ENCODE measurements around the gene PARP14. TPM values are rescaled to one million over a fixed set of nuclear protein-coding genes. Genes with fewer than 3 reads are reported as not detected.

PARP14 gene
- total RNA-seq, 1 experiment from 2014 or later, result 15.5 TPM

DNA sequence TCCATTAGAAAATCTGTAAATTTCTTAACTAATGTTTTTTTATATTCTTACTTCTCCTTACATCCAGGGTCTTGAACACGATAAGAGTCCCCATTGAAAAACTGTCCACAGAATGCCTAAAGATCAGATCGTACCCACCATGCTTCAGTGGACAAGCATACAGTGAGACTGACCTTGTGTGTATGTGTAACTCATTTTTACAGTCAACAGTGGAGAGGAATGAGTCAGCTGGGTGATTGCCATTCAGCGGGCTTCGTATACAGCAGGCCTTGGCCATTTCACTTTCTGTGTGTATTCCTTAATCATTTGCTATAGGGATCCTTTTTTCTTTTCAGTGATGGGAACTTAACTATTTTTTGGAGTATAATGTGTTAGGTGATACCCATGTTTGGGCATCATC, 10.6 kb downstream of the PARP14 start:
- POLR2A ChIA-PET, result no interaction called here
- TF ChIP-seq, protein P1, sequence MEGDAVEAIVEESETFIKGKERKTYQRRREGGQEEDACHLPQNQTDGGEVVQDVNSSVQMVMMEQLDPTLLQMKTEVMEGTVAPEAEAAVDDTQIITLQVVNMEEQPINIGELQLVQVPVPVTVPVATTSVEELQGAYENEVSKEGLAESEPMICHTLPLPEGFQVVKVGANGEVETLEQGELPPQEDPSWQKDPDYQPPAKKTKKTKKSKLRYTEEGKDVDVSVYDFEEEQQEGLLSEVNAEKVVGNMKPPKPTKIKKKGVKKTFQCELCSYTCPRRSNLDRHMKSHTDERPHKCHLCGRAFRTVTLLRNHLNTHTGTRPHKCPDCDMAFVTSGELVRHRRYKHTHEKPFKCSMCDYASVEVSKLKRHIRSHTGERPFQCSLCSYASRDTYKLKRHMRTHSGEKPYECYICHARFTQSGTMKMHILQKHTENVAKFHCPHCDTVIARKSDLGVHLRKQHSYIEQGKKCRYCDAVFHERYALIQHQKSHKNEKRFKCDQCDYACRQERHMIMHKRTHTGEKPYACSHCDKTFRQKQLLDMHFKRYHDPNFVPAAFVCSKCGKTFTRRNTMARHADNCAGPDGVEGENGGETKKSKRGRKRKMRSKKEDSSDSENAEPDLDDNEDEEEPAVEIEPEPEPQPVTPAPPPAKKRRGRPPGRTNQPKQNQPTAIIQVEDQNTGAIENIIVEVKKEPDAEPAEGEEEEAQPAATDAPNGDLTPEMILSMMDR (IDR thresholded peaks at IDR 0.05; ENCODE audit: unreplicated experiment), result no peak
- CTCF ChIA-PET, result no interaction called here
- Mint-ChIP-seq H3K9me3 (ENCODE audit: unreplicated experiment) (no peaks in the 10 kb centered on the region), H3K4me3 (ENCODE audit: unreplicated experiment) (no peak overlapping the region), H3K27ac (ENCODE audit: low read depth, unreplicated experiment) (no peak overlapping the region), H3K36me3 (ENCODE audit: insufficient read depth, unreplicated experiment) (peaks cover 35% of the 10 kb centered on the region), H3K27me3 (ENCODE audit: insufficient read depth, unreplicated experiment) (no peaks in the 10 kb centered on the region), H3K4me1 (ENCODE audit: insufficient read depth, unreplicated experiment) (peaks cover 13% of the 10 kb centered on the region)
- DNase-seq (ENCODE audit: unreplicated experiment), result peak; percentile 66
- BruUV-seq (replicated peaks), result no TSS peak
- intact Hi-C loops (cut with micrococcal nuclease), result no loop called here

GRCh38 chr3:122692674-122693073, 12.0 kb downstream of the PARP14 start:
- no peaks in the 10 kb centered on the region for H3K9me3 Mint-ChIP-seq (ENCODE audit: unreplicated experiment)
- H3K27me3 Mint-ChIP-seq (ENCODE audit: insufficient read depth, unreplicated experiment), result no peaks in the 10 kb centered on the region
- intact Hi-C loops (cut with micrococcal nuclease), result no loop called here
- peaks cover 13% of the 10 kb centered on the region for H3K4me1 Mint-ChIP-seq (ENCODE audit: insufficient read depth, unreplicated experiment)
- BruUV-seq (replicated peaks), result no TSS peak
- DNase-seq (ENCODE audit: unreplicated experiment), result no peak
- POLR2A ChIA-PET, result no interaction called here
- H3K36me3 Mint-ChIP-seq (ENCODE audit: insufficient read depth, unreplicated experiment), result peaks cover 40% of the 10 kb centered on the region
- TF ChIP-seq, protein P1 (IDR thresholded peaks at IDR 0.05; ENCODE audit: unreplicated experiment), result no peak
- no peak overlapping the region for H3K27ac Mint-ChIP-seq (ENCODE audit: low read depth, unreplicated experiment)
- CTCF ChIA-PET, result no interaction called here
- H3K4me3 Mint-ChIP-seq (ENCODE audit: unreplicated experiment), result no peak overlapping the region

GRCh38 chr3:122694966-122695365, 14.3 kb downstream of the PARP14 start:
- DNase-seq (ENCODE audit: unreplicated experiment), result no peak
- Mint-ChIP-seq H3K9me3 (ENCODE audit: unreplicated experiment) (no peaks in the 10 kb centered on the region), H3K36me3 (ENCODE audit: insufficient read depth, unreplicated experiment) (peaks cover 46% of the 10 kb centered on the region), H3K4me3 (ENCODE audit: unreplicated experiment) (no peak overlapping the region), H3K27ac (ENCODE audit: low read depth, unreplicated experiment) (no peak overlapping the region), H3K4me1 (ENCODE audit: insufficient read depth, unreplicated experiment) (peaks cover 5% of the 10 kb centered on the region), H3K27me3 (ENCODE audit: insufficient read depth, unreplicated experiment) (no peaks in the 10 kb centered on the region)
- no TSS peak for BruUV-seq (replicated peaks)
- ChIA-PET POLR2A (no interaction called here), CTCF (interaction anchor here (0.7 to 0.9 kb wide), 3 partner anchors 17 to 90 kb away, joined by 3 to 4 read pairs (median 3); no protein-coding TSS in a partner anchor)
- TF ChIP-seq, protein P1 (IDR thresholded peaks at IDR 0.05; ENCODE audit: unreplicated experiment), result no peak
- intact Hi-C loops (cut with micrococcal nuclease), result no loop called here

DNA sequence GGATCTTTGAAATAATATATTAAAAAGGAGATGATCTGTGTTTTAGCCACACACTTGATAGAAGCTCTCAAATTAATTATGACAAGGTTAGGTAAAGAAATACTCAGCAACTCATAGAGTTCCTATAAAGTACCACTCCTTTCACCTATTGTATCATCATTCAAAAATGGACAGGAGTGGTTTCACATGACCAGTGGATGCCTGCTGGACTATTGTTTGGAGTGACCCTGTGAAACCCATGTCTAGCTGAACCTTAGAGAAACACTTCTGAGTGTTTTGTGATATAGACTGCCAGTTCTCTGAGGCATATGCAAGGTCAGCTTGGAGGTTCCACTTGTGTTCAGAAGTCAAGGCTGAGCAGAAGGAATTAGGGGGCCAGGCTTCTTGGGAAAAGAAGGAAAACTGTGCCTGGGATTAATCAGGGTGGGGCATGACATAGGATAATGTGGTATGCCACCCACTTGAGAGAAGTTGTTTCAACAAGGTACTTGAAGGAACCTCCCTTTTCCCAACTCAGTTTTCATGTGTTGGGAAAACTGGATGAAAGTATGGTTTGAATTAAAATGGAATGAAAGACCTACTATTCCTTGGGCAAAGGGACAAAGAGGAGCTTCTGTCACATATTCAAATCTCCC, 15.4 kb downstream of the PARP14 start:
- DNase-seq (ENCODE audit: unreplicated experiment), result no peak
- no peak overlapping the region for H3K27ac Mint-ChIP-seq (ENCODE audit: low read depth, unreplicated experiment)
- no TSS peak for BruUV-seq (replicated peaks)
- H3K36me3 Mint-ChIP-seq (ENCODE audit: insufficient read depth, unreplicated experiment), result peaks cover 44% of the 10 kb centered on the region
- H3K4me1 Mint-ChIP-seq (ENCODE audit: insufficient read depth, unreplicated experiment), result peaks cover 3% of the 10 kb centered on the region
- H3K4me3 Mint-ChIP-seq (ENCODE audit: unreplicated experiment), result no peak overlapping the region
- TF ChIP-seq, protein P1 (IDR thresholded peaks at IDR 0.05; ENCODE audit: unreplicated experiment), result no peak
- ChIA-PET POLR2A (interaction anchor here (1.9 kb wide), 1 partner anchor 280 kb away, joined by 6 read pairs; no protein-coding TSS in a partner anchor), CTCF (interaction anchor here (0.7 to 0.9 kb wide), 2 partner anchors 19 to 246 kb away, joined by 3 read pairs; no protein-coding TSS in a partner anchor)
- intact Hi-C loops (cut with micrococcal nuclease), result no loop called here
- H3K27me3 Mint-ChIP-seq (ENCODE audit: insufficient read depth, unreplicated experiment), result no peaks in the 10 kb centered on the region
- no peaks in the 10 kb centered on the region for H3K9me3 Mint-ChIP-seq (ENCODE audit: unreplicated experiment)

Measured in MCF 10A (cell line).